HCT116 (cell line): Measurements from ENCODE around the gene MFSD6. TPM values are rescaled to one million over a fixed set of nuclear protein-coding genes. Genes with fewer than 3 reads are reported as not detected.
A peak's percentile ranks its signal among the peaks of the same experiment; 100 is the strongest.
"Not testable (repeated sequence)": the region's sequence is repeated elsewhere in the genome, so short reads cannot be mapped to it uniquely, and the experiment has no call there.

ENCODE experiments used
- ATAC-seq: fragments of 200-7000 bp; cut with Tn5 transposase; 2 replicates; pipeline ENCODE4 v1.9.1; 2020; ENCODE audit warnings: mild to moderate bottlenecking, moderate library complexity
- BruUV-seq: library from RNA; stranded (reverse); fragments of 400-500 nt; replicated peaks from 2 replicates; lab custom pipeline; 2021; lab: Mats Ljungman, UMichigan
- CTCF ChIA-PET: fragments of 300-600 bp; sonication (Branson Sonifier 250); formaldehyde crosslinking; loops from one replicate; lab custom pipeline; 2021; ENCODE audit warnings: antibody characterized with exemption; lab: Charles Lee
- POLR2A ChIA-PET: fragments of 300-600, 350-600 bp; sonication (Branson Sonifier 250); formaldehyde crosslinking; loops from one replicate; lab custom pipeline; 2021; ENCODE audit warnings: antibody characterized with exemption; lab: Charles Lee
- RAD21 ChIA-PET, 2 experiments: fragments of 300-600 bp; sonication (Branson Sonifier 250); formaldehyde crosslinking; loops; one replicate each; lab custom pipeline; 2023; ENCODE audit warnings: low total read pairs in 2 of 2; ENCODE audit not compliant: uncharacterized antibody in 2 of 2, unreplicated experiment in 2 of 2, low non-redundant PET in 1 of 2; lab: Charles Lee
- DNase-seq: peaks from one replicate; pipeline ENCODE4 v3.0.0-alpha.2; 2010; ENCODE audit warnings: low read depth, low spot score
- H2AFZ ChIP-seq: fragments of 200-600 bp; shearing (Covaris generic), sonication (generic); 2 replicates; pipeline ENCODE4 v1.6.1; 2017; ENCODE audit warnings: low read depth, mixed run types, mixed read lengths, antibody characterized with exemption, low read length; ENCODE audit not compliant: poor library complexity, severe bottlenecking
- H3K27ac ChIP-seq: 2 replicates; pipeline ENCODE4 v1.5.1; 2012; ENCODE audit warnings: low read depth, low read length
- H3K27me3 ChIP-seq: fragments of 200-600 bp; sonication (generic); 2 replicates; pipeline ENCODE4 v1.6.1; 2016; ENCODE audit warnings: mixed run types, low read length, mixed read lengths; ENCODE audit not compliant: insufficient read depth
- H3K36me3 ChIP-seq, 2 experiments: fragments of 200-500 bp in 1 of 2; fragments of 200-600 bp in 1 of 2; sonication (Bioruptor generic) in 1 of 2; sonication (generic) in 1 of 2; 2 replicates each; pipeline versions ENCODE4 v1.5.1 to v1.6.1; 2014 to 2016; ENCODE audit warnings: low read length in 2 of 2, inconsistent platforms in 1 of 2, mixed read lengths in 1 of 2, mixed run types in 1 of 2; ENCODE audit not compliant: insufficient read depth in 2 of 2, control insufficient read depth in 1 of 2
- H3K4me1 ChIP-seq, 2 experiments: fragments of 200-600 bp in 1 of 2; sonication (generic) in 1 of 2; 2 replicates each; pipeline versions ENCODE4 v1.5.1 to v1.6.1; 2012 to 2017; ENCODE audit warnings: low read length in 2 of 2, inconsistent platforms in 1 of 2, mild to moderate bottlenecking in 1 of 2, mixed read lengths in 1 of 2, mixed run types in 1 of 2, moderate library complexity in 1 of 2; ENCODE audit not compliant: insufficient read depth in 2 of 2, control insufficient read depth in 1 of 2
- H3K4me2 ChIP-seq: fragments of 200-600 bp; sonication (generic); 2 replicates; pipeline ENCODE4 v1.6.1; 2017; ENCODE audit warnings: mixed run types, low read length, mixed read lengths
- H3K4me3 ChIP-seq, 2 experiments: fragments of 200-600 bp in 1 of 2; sonication (generic) in 1 of 2; replicated peaks in 1 of 2; 2 replicates each; pipeline ENCODE4 v1.5.1; 2011 to 2016; ENCODE audit warnings: low read length in 2 of 2, control low read depth in 1 of 2, low read depth in 1 of 2, mild to moderate bottlenecking in 1 of 2, mixed read lengths in 1 of 2, mixed run types in 1 of 2
- H3K79me2 ChIP-seq: fragments of 200-600 bp; sonication (generic); 2 replicates; pipeline ENCODE4 v1.6.1; 2017; ENCODE audit warnings: mild to moderate bottlenecking, mixed run types, low read length, moderate library complexity, mixed read lengths; ENCODE audit not compliant: insufficient read depth
- H3K9ac ChIP-seq: fragments of 200-600 bp; sonication (generic); 2 replicates; pipeline ENCODE4 v1.6.1; 2016; ENCODE audit warnings: low read length, mixed read lengths
- H3K9me2 ChIP-seq: fragments of 200-600 bp; sonication (generic), shearing (Covaris generic); 2 replicates; pipeline ENCODE4 v1.6.1; 2017; ENCODE audit warnings: mixed run types, mild to moderate bottlenecking, moderate library complexity; ENCODE audit not compliant: insufficient read depth
- H3K9me3 ChIP-seq, 2 experiments: fragments of 200-500 bp in 1 of 2; fragments of 200-600 bp in 1 of 2; sonication (Bioruptor generic) in 1 of 2; sonication (generic) in 1 of 2; 2 replicates each; pipeline ENCODE4 v1.6.1; 2014 to 2017; ENCODE audit warnings: low read length in 2 of 2, mixed read lengths in 2 of 2, inconsistent platforms in 1 of 2, low read depth in 1 of 2, mild to moderate bottlenecking in 1 of 2, mixed run types in 1 of 2, moderate library complexity in 1 of 2; ENCODE audit not compliant: control insufficient read depth in 1 of 2, insufficient read depth in 1 of 2
- H4K20me1 ChIP-seq: fragments of 200-600 bp; sonication (generic), shearing (Covaris generic); 2 replicates; pipeline ENCODE4 v1.6.1; 2017; ENCODE audit warnings: mixed run types, mild to moderate bottlenecking, moderate library complexity; ENCODE audit not compliant: insufficient read depth
- RAD21 ChIP-seq: IDR thresholded peaks from 2 replicates; pipeline ENCODE4 v1.6.1; 2012; ENCODE audit warnings: low read depth, mild to moderate bottlenecking
- intact Hi-C: fragments of 100-400 bp; cut with micrococcal nuclease; formaldehyde crosslinking; loops from 2 replicates; pipeline ENCODE4 v1.10.0; 2022
- total RNA-seq: library from RNA; stranded (reverse); gene quantifications from one replicate; pipeline ENCODE4 v1.2.1, GENCODE V29; 2021; ENCODE audit not compliant: unreplicated experiment
- TF ChIP-seq, protein P1 (sequence below): IDR thresholded peaks from 2 replicates; pipeline ENCODE4 v1.6.1; 2012
- TF ChIP-seq, protein P2 (sequence below), 3 experiments: fragments of 200-600 bp in 1 of 3; sonication (generic) in 1 of 3; IDR thresholded peaks in 2 of 3; conservative IDR thresholded peaks in 1 of 3; 2 replicates each; pipeline ENCODE4 v1.5.1; 2012 to 2017; ENCODE audit warnings: low read depth in 2 of 3, low read length in 2 of 3, antibody characterized with exemption in 1 of 3, borderline replicate concordance in 1 of 3, control low read depth in 1 of 3, mild to moderate bottlenecking in 1 of 3, mixed read lengths in 1 of 3, mixed run types in 1 of 3, moderate library complexity in 1 of 3; ENCODE audit not compliant: insufficient read depth in 1 of 3

The MFSD6 gene
- total RNA-seq, 1 experiment from 2014 or later = 18.6 TPM

GRCh38 chr2:190509895-190510294 is 101.7 kb downstream of the MFSD6 start:
- H3K79me2 ChIP-seq, BruUV-seq, H2AFZ ChIP-seq, H3K4me1 ChIP-seq, DNase-seq, RAD21 ChIA-PET, H3K9me3 ChIP-seq, H3K9ac ChIP-seq, H4K20me1 ChIP-seq, H3K36me3 ChIP-seq, H3K4me3 ChIP-seq, POLR2A ChIA-PET, H3K27ac ChIP-seq, H3K27me3 ChIP-seq, H3K9me2 ChIP-seq, H3K4me2 ChIP-seq, ATAC-seq: not testable (repeated sequence)
- CTCF ChIA-PET = interaction anchor here (0.7 kb wide), 1 partner anchor 127 kb away, joined by 3 read pairs; no protein-coding TSS in a partner anchor
- intact Hi-C loops = loop anchor here (2.0 to 5.0 kb wide), 2 partner anchors 183 to 421 kb away; no protein-coding TSS in a partner anchor

DNA sequence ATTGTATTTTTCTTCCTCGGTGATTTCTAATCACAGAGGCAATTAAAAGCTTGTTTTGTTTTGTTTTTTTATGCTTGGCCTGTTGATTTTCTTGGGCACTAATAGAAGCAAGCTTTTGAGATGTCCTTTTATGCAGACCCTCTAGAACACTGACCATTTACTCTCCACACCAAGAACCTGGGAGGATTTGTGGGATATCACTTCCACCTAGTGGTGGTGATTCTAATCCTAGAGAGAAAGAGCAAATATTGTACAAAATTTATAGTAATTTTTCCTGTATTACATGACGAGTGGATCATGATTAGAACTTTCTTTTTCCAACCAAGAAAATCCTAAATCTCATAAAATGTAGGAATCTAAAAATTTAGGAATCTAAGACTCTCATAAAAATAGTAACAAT is 102.9 kb downstream of the MFSD6 start:
- intact Hi-C loops = loop anchor here (1.0 to 2.0 kb wide), 2 partner anchors 128 to 422 kb away; no protein-coding TSS in a partner anchor
- ChIA-PET POLR2A (no interaction called here), RAD21 (no interaction called here), CTCF (interaction anchor here (1.0 to 2.2 kb wide), 2 partner anchors 130 to 422 kb away, joined by 4 to 7 read pairs; no protein-coding TSS in a partner anchor)
- no peaks in the 10 kb centered on the region for H4K20me1 ChIP-seq
- H3K9me2 ChIP-seq = no peaks in the 10 kb centered on the region
- TF ChIP-seq, protein P1, sequence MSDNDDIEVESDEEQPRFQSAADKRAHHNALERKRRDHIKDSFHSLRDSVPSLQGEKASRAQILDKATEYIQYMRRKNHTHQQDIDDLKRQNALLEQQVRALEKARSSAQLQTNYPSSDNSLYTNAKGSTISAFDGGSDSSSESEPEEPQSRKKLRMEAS = no peak
- TF ChIP-seq RAD21 = peak; percentile 83
- TF ChIP-seq, protein P2, sequence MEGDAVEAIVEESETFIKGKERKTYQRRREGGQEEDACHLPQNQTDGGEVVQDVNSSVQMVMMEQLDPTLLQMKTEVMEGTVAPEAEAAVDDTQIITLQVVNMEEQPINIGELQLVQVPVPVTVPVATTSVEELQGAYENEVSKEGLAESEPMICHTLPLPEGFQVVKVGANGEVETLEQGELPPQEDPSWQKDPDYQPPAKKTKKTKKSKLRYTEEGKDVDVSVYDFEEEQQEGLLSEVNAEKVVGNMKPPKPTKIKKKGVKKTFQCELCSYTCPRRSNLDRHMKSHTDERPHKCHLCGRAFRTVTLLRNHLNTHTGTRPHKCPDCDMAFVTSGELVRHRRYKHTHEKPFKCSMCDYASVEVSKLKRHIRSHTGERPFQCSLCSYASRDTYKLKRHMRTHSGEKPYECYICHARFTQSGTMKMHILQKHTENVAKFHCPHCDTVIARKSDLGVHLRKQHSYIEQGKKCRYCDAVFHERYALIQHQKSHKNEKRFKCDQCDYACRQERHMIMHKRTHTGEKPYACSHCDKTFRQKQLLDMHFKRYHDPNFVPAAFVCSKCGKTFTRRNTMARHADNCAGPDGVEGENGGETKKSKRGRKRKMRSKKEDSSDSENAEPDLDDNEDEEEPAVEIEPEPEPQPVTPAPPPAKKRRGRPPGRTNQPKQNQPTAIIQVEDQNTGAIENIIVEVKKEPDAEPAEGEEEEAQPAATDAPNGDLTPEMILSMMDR (IDR thresholded peaks at IDR 0.05 in 2 of 3, conservative IDR thresholded peaks at IDR 0.05 in 1 of 3; ENCODE audit: borderline replicate concordance in 1 of 3, insufficient read depth in 1 of 3, low read depth in 2 of 3, low read length in 2 of 3) = peak; percentile 31 to 71 (median 55); a peak in 5 of 6 replicates
- no peaks in the 10 kb centered on the region for H3K36me3 ChIP-seq
- no peak overlapping the region for H3K27ac ChIP-seq
- DNase-seq = peak; percentile 3
- H3K4me2 ChIP-seq = no peak overlapping the region
- H3K4me1 ChIP-seq = no peaks in the 10 kb centered on the region
- H3K79me2 ChIP-seq = no peaks in the 10 kb centered on the region
- H2AFZ ChIP-seq = no peak overlapping the region
- BruUV-seq = no TSS peak
- no peak overlapping the region for H3K9ac ChIP-seq
- H3K27me3 ChIP-seq = no peaks in the 10 kb centered on the region
- no peak for ATAC-seq
- H3K9me3 ChIP-seq = no peaks in the 10 kb centered on the region
- H3K4me3 ChIP-seq = no peak overlapping the region
